Sigmoid colon (tissue), 7 donors: ENCODE results near the gene HOXD11. TPM values are rescaled to one million over a fixed set of nuclear protein-coding genes. Genes with fewer than 3 reads are reported as not detected.

Experiments used
- DNase-seq: peaks from one replicate; pipeline ENCODE4 v3.0.0-alpha.2; 2019
- H3K27ac ChIP-seq, 4 donors: fragments of 200-600 bp; sonication (generic); one replicate each; pipeline ENCODE4 v1.5.1; 2016 to 2019; ENCODE audit warnings: mild to moderate bottlenecking in 1 of 4
- H3K27me3 ChIP-seq, 3 donors: fragments of 200-600 bp; sonication (generic); one replicate each; pipeline ENCODE4 v1.5.1; 2019; ENCODE audit warnings: mild to moderate bottlenecking in 1 of 3
- H3K36me3 ChIP-seq, 4 donors: fragments of 200-600 bp; sonication (generic); one replicate each; pipeline ENCODE4 v1.5.1; 2016 to 2019
- H3K4me1 ChIP-seq, 4 donors: fragments of 200-600 bp; sonication (generic); one replicate each; pipeline ENCODE4 v1.5.1; 2017 to 2019
- H3K4me3 ChIP-seq, 4 donors: fragments of 200-600 bp; sonication (generic); one replicate each; pipeline ENCODE4 v1.5.1; 2017 to 2019; ENCODE audit warnings: mild to moderate bottlenecking in 2 of 4, moderate library complexity in 1 of 4
- H3K9me3 ChIP-seq, 4 donors: fragments of 200-600 bp in 3 of 4; sonication (generic) in 3 of 4; one replicate each; pipeline versions ENCODE4 v1.5.1 to v1.6.1; 2013 to 2019
- CTCF ChIP-seq, 4 experiments: fragments of 450-650 bp in 3 of 4; fragments of 200-600 bp in 1 of 4; IDR thresholded peaks; one replicate each; pipeline ENCODE4 v1.5.1; 2016 to 2019; ENCODE audit warnings: antibody characterized with exemption in 4 of 4, mild to moderate bottlenecking in 3 of 4, moderate library complexity in 2 of 4
- EP300 ChIP-seq, 4 donors: sonication (generic); formaldehyde crosslinking; IDR thresholded peaks; one replicate each; pipeline ENCODE4 v1.6.1; 2017; ENCODE audit warnings: antibody characterized with exemption in 4 of 4
- POLR2A ChIP-seq, 2 donors: fragments of 450-650 bp; IDR thresholded peaks; one replicate each; pipeline ENCODE4 v1.6.1; 2016; ENCODE audit warnings: antibody characterized with exemption in 2 of 2, mild to moderate bottlenecking in 2 of 2, moderate library complexity in 2 of 2
- POLR2AphosphoS5 ChIP-seq, 4 donors: sonication (generic); formaldehyde crosslinking; IDR thresholded peaks; one replicate each; pipeline ENCODE4 v1.6.1; 2017; ENCODE audit warnings: antibody characterized with exemption in 4 of 4
- WGBS, 2 donors: extraction: QIAGEN DNeasy Blood & Tissue Kit; methylation state at CpG; one replicate each; pipeline ENCODE4 v1.1.7; 2013; 5-methylcytosine and 5-hydroxymethylcytosine counted together
- intact Hi-C: fragments of 100-400 bp; cut with DNase I; formaldehyde crosslinking; loops from one replicate; pipeline ENCODE4 v1.15.1; 2023
- polyA plus RNA-seq, 3 donors: library from polyadenylated mRNA; stranded (reverse); fragments of 200-250 nt; gene quantifications; one replicate each; pipeline ENCODE4 v1.2.3, GENCODE V29; 2013
- total RNA-seq, 4 donors: library from RNA; depleted of rRNA; stranded (reverse); fragments of >200 nt; gene quantifications; one replicate each; pipeline ENCODE4 v1.1.0, GENCODE V29; 2016
- donor health status: healthy with polysubstance abuse.
- donor health status: Bipolar disorder and iron deficiency.
- donor health status: healthy.

Gene HOXD11
- total and polyA plus RNA-seq, 7 donors, result 0.69 to 39.3 (median 18.3) TPM

- DNase-seq, result no peak
- H3K4me1 ChIP-seq, result peaks cover 0 to 61% (median 44%) of the 10 kb centered on the region in 4 donors
- peaks cover 51 to 98% (median 61%) of the 10 kb centered on the region in 3 donors for H3K27me3 ChIP-seq
- TF ChIP-seq CTCF (IDR thresholded peaks at IDR 0.05) (no peak), POLR2AphosphoS5 (IDR thresholded peaks at IDR 0.05) (peak in 1 of 4 donors; percentile 13), POLR2A (IDR thresholded peaks at IDR 0.05) (peak in 1 of 2 donors; percentile 6), EP300 (IDR thresholded peaks at IDR 0.05) (no peak)
- H3K36me3 ChIP-seq, result no peaks in the 10 kb centered on the region
- 18% methylated on average over 27 of the region's 27 CpGs for WGBS, 2 donors
- peaks cover 0 to 8% (median 0%) of the 10 kb centered on the region in 4 donors for H3K9me3 ChIP-seq
- peak within 1 kb of the TSS in 3 of 4 donors; percentile 92 to 96 (median 94) for H3K27ac ChIP-seq
- intact Hi-C loops, result no loop called here
- peak within 1 kb of the TSS; percentile 32 to 54 (median 50) for H3K4me3 ChIP-seq
These were observed 23.3 kb upstream of the HOXD11 start, which contains the start of gene EVX2 for GRCh38 chr2:176083796-176084261. Gene EVX2 (minus strand): TSS chr2:176083962. CDS start chr2:176083776, 186 bp downstream.

GRCh38 chr2:176084611-176085119 is 22.4 kb upstream of the HOXD11 start:
- Histone ChIP-seq H3K4me1 (peaks cover 0 to 56% (median 45%) of the 10 kb centered on the region in 4 donors), H3K4me3 (peak overlapping the region; percentile 29 to 54 (median 50)), H3K27ac (peak overlapping the region in 3 of 4 donors; percentile 92 to 96 (median 94)), H3K9me3 (peaks cover 0 to 8% (median 0%) of the 10 kb centered on the region in 4 donors), H3K27me3 (peaks cover 48 to 98% (median 54%) of the 10 kb centered on the region in 3 donors), H3K36me3 (no peaks in the 10 kb centered on the region)
- intact Hi-C loops, result loop anchor here (5.0 kb wide), 1 partner anchor 972 kb away; no protein-coding TSS in a partner anchor
- no peak for TF ChIP-seq EP300 (IDR thresholded peaks at IDR 0.05)
- no peak for TF ChIP-seq POLR2A (IDR thresholded peaks at IDR 0.05)
- peak in 1 of 4 donors; percentile 14 for TF ChIP-seq POLR2AphosphoS5 (IDR thresholded peaks at IDR 0.05)
- TF ChIP-seq CTCF (IDR thresholded peaks at IDR 0.05), result no peak
- WGBS, 2 donors, result 5 to 6% methylated on average over 26 of the region's 26 CpGs
- DNase-seq, result no peak

GRCh38 chr2:176085120-176085788 is 21.8 kb upstream of the HOXD11 start:
- Histone ChIP-seq H3K4me1 (peaks cover 0 to 57% (median 46%) of the 10 kb centered on the region in 4 donors), H3K9me3 (peaks cover 0 to 8% (median 0%) of the 10 kb centered on the region in 4 donors), H3K27ac (peak overlapping the region in 3 of 4 donors; percentile 92 to 96 (median 94)), H3K27me3 (peaks cover 44 to 100% (median 51%) of the 10 kb centered on the region in 3 donors), H3K36me3 (no peaks in the 10 kb centered on the region), H3K4me3 (peak overlapping the region; percentile 29 to 54 (median 50))
- intact Hi-C loops, result loop anchor here (5.0 kb wide), 1 partner anchor 973 kb away; no protein-coding TSS in a partner anchor
- WGBS, 2 donors, result 8 to 10% methylated on average over 40 of the region's 40 CpGs
- TF ChIP-seq POLR2AphosphoS5 (IDR thresholded peaks at IDR 0.05) (no peak), POLR2A (IDR thresholded peaks at IDR 0.05) (no peak), EP300 (IDR thresholded peaks at IDR 0.05) (no peak), CTCF (IDR thresholded peaks at IDR 0.05) (no peak)
- DNase-seq, result no peak

- peak; percentile 82 for DNase-seq
- TF ChIP-seq EP300 (IDR thresholded peaks at IDR 0.05) (no peak), POLR2A (IDR thresholded peaks at IDR 0.05) (no peak), CTCF (IDR thresholded peaks at IDR 0.05) (peak; percentile 41 to 54 (median 46)), POLR2AphosphoS5 (IDR thresholded peaks at IDR 0.05) (peak in 2 of 4 donors; percentile 37 to 53)
- Histone ChIP-seq H3K27ac (peak overlapping the region in 3 of 4 donors; percentile 92 to 96 (median 94)), H3K27me3 (peaks cover 36 to 95% (median 44%) of the 10 kb centered on the region in 3 donors), H3K4me1 (peaks cover 0 to 50% (median 43%) of the 10 kb centered on the region in 4 donors), H3K9me3 (peaks cover 0 to 8% (median 0%) of the 10 kb centered on the region in 4 donors), H3K4me3 (peak overlapping the region; percentile 29 to 54 (median 50)), H3K36me3 (no peaks in the 10 kb centered on the region)
- WGBS, 2 donors, result 4 to 5% methylated on average over 46 of the region's 46 CpGs
- intact Hi-C loops, result loop anchor here (2.0 to 5.0 kb wide), 2 partner anchors 719 to 974 kb away; no protein-coding TSS in a partner anchor
These were observed 21.0 kb upstream of the HOXD11 start for GRCh38 chr2:176085861-176086771.
